ENCODE data around the gene HMGN4.

GRCh38 chr6:26581164-26581915 is 43.2 kb downstream of the HMGN4 start:
- TF ChIP-seq CTCF (IDR thresholded peaks at IDR 0.05; ENCODE audit: low read length) (no peak), EZH2 (optimal IDR thresholded peaks at IDR 0.05; ENCODE audit: low read depth, low read length) (no peak)
